IMR-90 (cell line): Measurements from ENCODE around the gene CD70. TPM values are rescaled to one million over a fixed set of nuclear protein-coding genes. Genes with fewer than 3 reads are reported as not detected.

Experiments
- ATAC-seq: fragments of 200-7000 bp; cut with Tn5 transposase; 2 replicates; pipeline ENCODE4 v1.9.1; 2020; ENCODE audit warnings: low read depth, mild to moderate bottlenecking, moderate library complexity
- BruUV-seq: library from RNA; stranded (reverse); fragments of 400-500 nt; replicated peaks from 2 replicates; lab custom pipeline; 2021; lab: Mats Ljungman, UMichigan
- CTCF ChIA-PET: fragments of 300-600 bp; formaldehyde crosslinking; extraction: SDS; loops from one replicate; lab custom pipeline; 2021; ENCODE audit warnings: antibody characterized with exemption; lab: Yijun Ruan, JAX
- POLR2A ChIA-PET: fragments of 300-600 bp; sonication (Branson Sonifier 250); formaldehyde crosslinking; loops from one replicate; lab custom pipeline; 2022; ENCODE audit warnings: antibody characterized with exemption; ENCODE audit not compliant: unreplicated experiment; lab: Charles Lee
- DNase-seq: peaks from one replicate; pipeline ENCODE4 v3.0.0; 2013
- H2AFZ ChIP-seq: replicated peaks from 2 replicates; pipeline ENCODE3; 2013; ENCODE audit warnings: low read length, mild to moderate bottlenecking; ENCODE audit not compliant: poor library complexity
- H2AK5ac ChIP-seq: 2 replicates; pipeline ENCODE4 v1.6.1; 2013; ENCODE audit warnings: low read depth, low read length, inconsistent platforms
- H2AK9ac ChIP-seq: replicated peaks from 2 replicates; pipeline ENCODE3; 2013; ENCODE audit warnings: mild to moderate bottlenecking, low read depth, low read length, moderate library complexity; ENCODE audit not compliant: poor library complexity
- H2BK120ac ChIP-seq: 2 replicates; pipeline ENCODE4 v1.6.1; 2013; ENCODE audit warnings: low read depth, low read length, inconsistent platforms
- H2BK15ac ChIP-seq: 3 replicates; pipeline ENCODE4 v1.6.1; 2013; ENCODE audit warnings: low read depth, low read length, inconsistent platforms
- H2BK20ac ChIP-seq: 2 replicates; pipeline ENCODE4 v1.6.1; 2013; ENCODE audit warnings: low read depth, mild to moderate bottlenecking, inconsistent platforms, low read length, moderate library complexity
- H2BK5ac ChIP-seq: 2 replicates; pipeline ENCODE4 v1.6.1; 2013; ENCODE audit warnings: mild to moderate bottlenecking, low read depth, low read length, inconsistent platforms; ENCODE audit not compliant: poor library complexity, severe bottlenecking
- H3K14ac ChIP-seq: replicated peaks from 2 replicates; pipeline ENCODE4 v1.6.1; 2013; ENCODE audit warnings: low read depth, low read length, inconsistent platforms
- H3K18ac ChIP-seq: 2 replicates; pipeline ENCODE4 v1.6.1; 2013; ENCODE audit warnings: low read depth, low read length, control low read depth
- H3K23ac ChIP-seq: 2 replicates; pipeline ENCODE4 v1.6.1; 2013; ENCODE audit warnings: low read depth, low read length, inconsistent platforms
- H3K27ac ChIP-seq: 2 replicates; pipeline ENCODE4 v1.5.1; 2013; ENCODE audit warnings: mild to moderate bottlenecking, control low read depth, low read length; ENCODE audit not compliant: insufficient read depth
- H3K27me3 ChIP-seq: 2 replicates; pipeline ENCODE4 v1.6.1; 2013; ENCODE audit warnings: low read length; ENCODE audit not compliant: control insufficient read depth, insufficient read depth
- H3K36me3 ChIP-seq: 2 replicates; pipeline ENCODE4 v1.6.1; 2013; ENCODE audit warnings: low read length, mixed read lengths; ENCODE audit not compliant: control insufficient read depth, insufficient read depth
- H3K4ac ChIP-seq: 2 replicates; pipeline ENCODE4 v1.6.1; 2013; ENCODE audit warnings: low read depth, low read length, inconsistent platforms
- H3K4me1 ChIP-seq: 2 replicates; pipeline ENCODE4 v1.6.1; 2013; ENCODE audit warnings: low read length, mixed read lengths; ENCODE audit not compliant: control insufficient read depth, insufficient read depth
- H3K4me2 ChIP-seq: 2 replicates; pipeline ENCODE4 v1.6.1; 2013; ENCODE audit warnings: low read depth, mild to moderate bottlenecking, control low read depth, low read length, moderate library complexity
- H3K4me3 ChIP-seq: 2 replicates; pipeline ENCODE4 v1.5.1; 2013; ENCODE audit warnings: low read depth, mild to moderate bottlenecking, control low read depth, low read length, moderate library complexity; ENCODE audit not compliant: insufficient read depth
- H3K56ac ChIP-seq: 2 replicates; pipeline ENCODE4 v1.6.1; 2013; ENCODE audit warnings: low read length, inconsistent platforms; ENCODE audit not compliant: insufficient read depth; ENCODE audit errors: extremely low read depth
- H3K79me1 ChIP-seq, 2 experiments: 2 replicates each; pipeline ENCODE4 v1.6.1; 2013; ENCODE audit warnings: low read length in 2 of 2, inconsistent platforms in 1 of 2, low read depth in 1 of 2
- H3K9ac ChIP-seq: 2 replicates; pipeline ENCODE4 v1.6.1; 2013; ENCODE audit warnings: low read depth, low read length, control low read depth
- H3K9me1 ChIP-seq: 2 replicates; pipeline ENCODE4 v1.6.1; 2013; ENCODE audit warnings: low read length, inconsistent platforms; ENCODE audit not compliant: insufficient read depth
- H3K9me3 ChIP-seq: 2 replicates; pipeline ENCODE4 v1.6.1; 2013; ENCODE audit warnings: low read length; ENCODE audit not compliant: control insufficient read depth, insufficient read depth
- H4K20me1 ChIP-seq: 2 replicates; pipeline ENCODE4 v1.6.1; 2013; ENCODE audit warnings: low read length, inconsistent platforms; ENCODE audit not compliant: insufficient read depth
- H4K5ac ChIP-seq: 2 replicates; pipeline ENCODE4 v1.6.1; 2013; ENCODE audit warnings: mild to moderate bottlenecking, low read depth, low read length, control low read depth
- H4K8ac ChIP-seq, 2 experiments: 2 replicates each; pipeline ENCODE4 v1.6.1; 2013; ENCODE audit warnings: low read depth in 2 of 2, low read length in 2 of 2, control low read depth in 1 of 2, inconsistent platforms in 1 of 2
- H4K91ac ChIP-seq: 2 replicates; pipeline ENCODE4 v1.6.1; 2013; ENCODE audit warnings: low read depth, low read length, inconsistent platforms; ENCODE audit not compliant: insufficient read depth
- FOS ChIP-seq: fragments of 150-350 bp; IDR thresholded peaks from 2 replicates; pipeline ENCODE4 v1.6.1; 2016; ENCODE audit warnings: low read depth, low read length
- WGBS, 2 experiments: methylation state at CpG; one replicate each; pipeline versions ENCODE4 v1.1.5 to v1.1.7; 2013; ENCODE audit warnings: missing lambda C conversion rate in 2 of 2; ENCODE audit not compliant: insufficient read length in 1 of 2; ENCODE audit errors: extremely low coverage in 2 of 2; 5-methylcytosine and 5-hydroxymethylcytosine counted together
- dilution Hi-C: fragments of 300-500 bp; cut with HindIII; formaldehyde crosslinking; loops from one replicate; pipeline ENCODE4 v1.14.3; 2018; ENCODE audit warnings: low sequenced_read_pairs; ENCODE audit not compliant: unreplicated experiment
- in situ Hi-C: fragments of 300-500 bp; cut with MboI; formaldehyde crosslinking; loops from 3 replicates; pipeline ENCODE4 v1.14.3; 2019; ENCODE audit warnings: low sequenced_read_pairs, inconsistent platforms, mixed read lengths
- intact Hi-C: fragments of 100-400 bp; cut with micrococcal nuclease; formaldehyde crosslinking; loops from 2 replicates; pipeline ENCODE4 v1.10.0; 2022
- polyA plus RNA-seq, 3 experiments: library from polyadenylated mRNA; depleted of rRNA; stranded (reverse); fragments of >200 nt; gene quantifications; 2 replicates each; pipeline ENCODE4 v1.2.3, GENCODE V29; 2012; ENCODE audit warnings: low replicate concordance in 1 of 3
- total RNA-seq: library from RNA; depleted of rRNA; stranded (reverse); fragments of >200 nt; gene quantifications from 2 replicates; pipeline ENCODE4 v1.2.3, GENCODE V29; 2012
- TF ChIP-seq, protein P1 (sequence below): fragments of 150-350 bp; IDR thresholded peaks from 2 replicates; pipeline ENCODE4 v1.6.1; 2017; ENCODE audit warnings: mild to moderate bottlenecking, antibody characterized with exemption, low read length, low read depth

The CD70 gene
- total and polyA plus RNA-seq, 2 of the 4 experiments (the other 2 are of a cell fraction): not detected

DNA sequence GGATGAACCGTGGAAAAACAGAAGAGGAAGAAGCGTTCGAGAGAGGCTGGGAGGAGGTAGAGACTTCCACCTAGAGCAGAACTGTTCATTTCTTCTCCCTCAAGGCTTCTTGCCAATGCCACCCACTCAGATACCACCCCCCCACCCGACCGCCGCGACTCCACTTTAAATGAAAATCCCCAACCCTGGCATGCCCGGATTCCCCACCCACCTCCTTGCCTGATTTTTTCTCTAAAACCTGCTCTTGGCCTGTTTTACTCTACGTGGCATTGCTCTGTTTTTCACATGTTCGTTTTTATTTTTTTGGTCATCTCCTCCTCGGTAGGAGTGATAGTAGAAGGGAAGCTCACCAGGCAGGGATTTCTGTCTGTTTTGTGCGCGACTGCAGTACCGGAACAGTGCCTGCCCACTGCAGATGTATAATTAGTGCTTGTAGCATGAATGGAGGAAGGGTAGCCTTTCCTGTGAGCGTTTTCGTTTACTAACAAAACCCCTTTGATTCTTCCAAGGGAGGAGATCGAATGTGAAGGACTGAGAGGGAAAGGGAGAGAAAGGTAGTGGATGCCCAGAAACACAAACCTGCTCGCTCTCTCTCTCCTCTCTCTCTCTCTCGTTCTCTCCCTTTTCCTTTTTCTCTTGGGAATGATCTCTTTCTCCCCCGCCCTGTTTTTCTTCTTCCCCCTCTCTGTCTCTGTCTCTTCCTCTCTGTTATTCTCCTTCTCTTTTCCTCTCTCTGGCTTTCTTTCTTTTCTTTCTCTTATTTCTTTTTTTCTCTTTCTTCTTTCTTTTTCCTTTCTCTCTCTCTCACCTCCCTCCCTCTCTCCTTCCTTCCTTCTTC lies 2.2 kb downstream of the CD70 start:
- Histone ChIP-seq H2BK20ac (no peak overlapping the region), H2AK5ac (no peak overlapping the region), H3K4me1 (no peaks in the 10 kb centered on the region), H3K18ac (no peak overlapping the region), H2BK15ac (no peak overlapping the region), H3K9ac (no peak overlapping the region), H3K27me3 (peaks cover 23% of the 10 kb centered on the region), H4K8ac (no peak overlapping the region), H3K79me1 (no peaks in the 10 kb centered on the region), H2BK120ac (no peak overlapping the region), H3K4me2 (no peak overlapping the region), H2AFZ (no peak overlapping the region), H3K14ac (no peak overlapping the region), H2AK9ac (no peak overlapping the region), H3K4ac (no peak overlapping the region), H3K23ac (no peak overlapping the region), H3K36me3 (no peaks in the 10 kb centered on the region), H3K9me1 (no peaks in the 10 kb centered on the region), H4K20me1 (no peaks in the 10 kb centered on the region), H3K4me3 (no peak overlapping the region), H2BK5ac (no peak overlapping the region), H3K27ac (no peak overlapping the region), H3K56ac (no peak overlapping the region), H3K9me3 (no peaks in the 10 kb centered on the region), H4K91ac (no peak overlapping the region), H4K5ac (no peak overlapping the region)
- POLR2A ChIA-PET: no interaction called here
- DNase-seq (no peak), ATAC-seq (no peak)
- BruUV-seq: no TSS peak
- TF ChIP-seq FOS: no peak
- TF ChIP-seq, protein P1, sequence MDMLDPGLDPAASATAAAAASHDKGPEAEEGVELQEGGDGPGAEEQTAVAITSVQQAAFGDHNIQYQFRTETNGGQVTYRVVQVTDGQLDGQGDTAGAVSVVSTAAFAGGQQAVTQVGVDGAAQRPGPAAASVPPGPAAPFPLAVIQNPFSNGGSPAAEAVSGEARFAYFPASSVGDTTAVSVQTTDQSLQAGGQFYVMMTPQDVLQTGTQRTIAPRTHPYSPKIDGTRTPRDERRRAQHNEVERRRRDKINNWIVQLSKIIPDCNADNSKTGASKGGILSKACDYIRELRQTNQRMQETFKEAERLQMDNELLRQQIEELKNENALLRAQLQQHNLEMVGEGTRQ: no peak
- 0% methylated on average over 4 of the region's 20 CpGs; no CpG with 5 or more reads in 1 of the 2 experiments for WGBS, 2 experiments
- in situ Hi-C loops: no loop called here
- dilution Hi-C loops: no loop called here
- intact Hi-C loops: no loop called here
- CTCF ChIA-PET: interaction anchor here (0.7 kb wide), 1 partner anchor 83 kb away, joined by 4 read pairs; no protein-coding TSS in a partner anchor
